Stomach (tissue), 4 donors: Measurements from ENCODE around the gene LYAR.

Source experiments
- CTCF ChIP-seq, 7 experiments: fragments of 450-650 bp in 4 of 7; fragments of 200-600 bp in 3 of 7; sonication (generic) in 3 of 7; IDR thresholded peaks; one replicate each; pipeline ENCODE4 v1.5.1; 2016 to 2019; ENCODE audit warnings: antibody characterized with exemption in 7 of 7, control low read depth in 2 of 7, mild to moderate bottlenecking in 1 of 7
- POLR2AphosphoS5 ChIP-seq, 3 donors: sonication (generic); formaldehyde crosslinking; IDR thresholded peaks; one replicate each; pipeline ENCODE4 v1.6.1; 2016; ENCODE audit warnings: antibody characterized with exemption in 3 of 3

GRCh38 chr4:4311193-4311592 lies 21.2 kb upstream of the LYAR start:
- TF ChIP-seq POLR2AphosphoS5 (IDR thresholded peaks at IDR 0.05) (no peak), CTCF (IDR thresholded peaks at IDR 0.05) (no peak)
